ENCODE measurements around the gene POLR2A.
"Not testable (repeated sequence)": the region's sequence is repeated elsewhere in the genome, so short reads cannot be mapped to it uniquely, and the experiment has no call there.

Gene POLR2A

GRCh38 chr17:7460850-7461660 is 23.1 kb upstream of the POLR2A start:
- DNase-seq (ENCODE audit: low spot score) = no peak

GRCh38 chr17:7462474-7463371 is 21.4 kb upstream of the POLR2A start:
- DNase-seq (ENCODE audit: low spot score) = no peak

- no peak for DNase-seq (ENCODE audit: low spot score)
These were observed 20.8 kb upstream of the POLR2A start for GRCh38 chr17:7463372-7463846.

- DNase-seq (ENCODE audit: low spot score) = no peak
These were observed 20.1 kb upstream of the POLR2A start for GRCh38 chr17:7464081-7464480.

- no peak for DNase-seq (ENCODE audit: low spot score)
These were observed 18.4 kb upstream of the POLR2A start for GRCh38 chr17:7465597-7466275.

GRCh38 chr17:7466318-7466638 is 17.9 kb upstream of the POLR2A start:
- DNase-seq (ENCODE audit: low spot score) = no peak

- no peak for DNase-seq (ENCODE audit: low spot score)
These were observed 17.4 kb upstream of the POLR2A start for GRCh38 chr17:7466639-7467341.

- DNase-seq (ENCODE audit: low spot score) = no peak
These were observed 16.7 kb upstream of the POLR2A start for GRCh38 chr17:7467498-7467897.

- no peak for DNase-seq (ENCODE audit: low spot score)
These were observed 15.9 kb upstream of the POLR2A start for GRCh38 chr17:7468290-7468689.

- DNase-seq (ENCODE audit: low spot score) = no peak
These were observed 15.3 kb upstream of the POLR2A start for GRCh38 chr17:7468804-7469389.

- not testable (repeated sequence) for DNase-seq (ENCODE audit: low spot score)
These were observed 14.3 kb upstream of the POLR2A start for GRCh38 chr17:7469843-7470242.

GRCh38 chr17:7470457-7470973 is 13.7 kb upstream of the POLR2A start:
- DNase-seq (ENCODE audit: low spot score) = not testable (repeated sequence)

- no peak for DNase-seq (ENCODE audit: low spot score)
These were observed 12.4 kb upstream of the POLR2A start for GRCh38 chr17:7471729-7472128.

- DNase-seq (ENCODE audit: low spot score) = not testable (repeated sequence)
These were observed 9.4 kb upstream of the POLR2A start for GRCh38 chr17:7474767-7475166.

- no peak for DNase-seq (ENCODE audit: low spot score)
These were observed 8.3 kb upstream of the POLR2A start for GRCh38 chr17:7475764-7476422.

- no peak for DNase-seq (ENCODE audit: low spot score)
These were observed 7.7 kb upstream of the POLR2A start for GRCh38 chr17:7476494-7476893.

- no peak for DNase-seq (ENCODE audit: low spot score)
These were observed 7.2 kb upstream of the POLR2A start for GRCh38 chr17:7476951-7477350.

GRCh38 chr17:7477392-7478275 is 6.5 kb upstream of the POLR2A start:
- no peak for DNase-seq (ENCODE audit: low spot score)
